ENCODE measurements around the gene TP53BP1.
"Not testable (repeated sequence)": the region's sequence is repeated elsewhere in the genome, so short reads cannot be mapped to it uniquely, and the experiment has no call there.

TP53BP1 gene, protein sequence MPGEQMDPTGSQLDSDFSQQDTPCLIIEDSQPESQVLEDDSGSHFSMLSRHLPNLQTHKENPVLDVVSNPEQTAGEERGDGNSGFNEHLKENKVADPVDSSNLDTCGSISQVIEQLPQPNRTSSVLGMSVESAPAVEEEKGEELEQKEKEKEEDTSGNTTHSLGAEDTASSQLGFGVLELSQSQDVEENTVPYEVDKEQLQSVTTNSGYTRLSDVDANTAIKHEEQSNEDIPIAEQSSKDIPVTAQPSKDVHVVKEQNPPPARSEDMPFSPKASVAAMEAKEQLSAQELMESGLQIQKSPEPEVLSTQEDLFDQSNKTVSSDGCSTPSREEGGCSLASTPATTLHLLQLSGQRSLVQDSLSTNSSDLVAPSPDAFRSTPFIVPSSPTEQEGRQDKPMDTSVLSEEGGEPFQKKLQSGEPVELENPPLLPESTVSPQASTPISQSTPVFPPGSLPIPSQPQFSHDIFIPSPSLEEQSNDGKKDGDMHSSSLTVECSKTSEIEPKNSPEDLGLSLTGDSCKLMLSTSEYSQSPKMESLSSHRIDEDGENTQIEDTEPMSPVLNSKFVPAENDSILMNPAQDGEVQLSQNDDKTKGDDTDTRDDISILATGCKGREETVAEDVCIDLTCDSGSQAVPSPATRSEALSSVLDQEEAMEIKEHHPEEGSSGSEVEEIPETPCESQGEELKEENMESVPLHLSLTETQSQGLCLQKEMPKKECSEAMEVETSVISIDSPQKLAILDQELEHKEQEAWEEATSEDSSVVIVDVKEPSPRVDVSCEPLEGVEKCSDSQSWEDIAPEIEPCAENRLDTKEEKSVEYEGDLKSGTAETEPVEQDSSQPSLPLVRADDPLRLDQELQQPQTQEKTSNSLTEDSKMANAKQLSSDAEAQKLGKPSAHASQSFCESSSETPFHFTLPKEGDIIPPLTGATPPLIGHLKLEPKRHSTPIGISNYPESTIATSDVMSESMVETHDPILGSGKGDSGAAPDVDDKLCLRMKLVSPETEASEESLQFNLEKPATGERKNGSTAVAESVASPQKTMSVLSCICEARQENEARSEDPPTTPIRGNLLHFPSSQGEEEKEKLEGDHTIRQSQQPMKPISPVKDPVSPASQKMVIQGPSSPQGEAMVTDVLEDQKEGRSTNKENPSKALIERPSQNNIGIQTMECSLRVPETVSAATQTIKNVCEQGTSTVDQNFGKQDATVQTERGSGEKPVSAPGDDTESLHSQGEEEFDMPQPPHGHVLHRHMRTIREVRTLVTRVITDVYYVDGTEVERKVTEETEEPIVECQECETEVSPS (N-terminal part only)

DNA sequence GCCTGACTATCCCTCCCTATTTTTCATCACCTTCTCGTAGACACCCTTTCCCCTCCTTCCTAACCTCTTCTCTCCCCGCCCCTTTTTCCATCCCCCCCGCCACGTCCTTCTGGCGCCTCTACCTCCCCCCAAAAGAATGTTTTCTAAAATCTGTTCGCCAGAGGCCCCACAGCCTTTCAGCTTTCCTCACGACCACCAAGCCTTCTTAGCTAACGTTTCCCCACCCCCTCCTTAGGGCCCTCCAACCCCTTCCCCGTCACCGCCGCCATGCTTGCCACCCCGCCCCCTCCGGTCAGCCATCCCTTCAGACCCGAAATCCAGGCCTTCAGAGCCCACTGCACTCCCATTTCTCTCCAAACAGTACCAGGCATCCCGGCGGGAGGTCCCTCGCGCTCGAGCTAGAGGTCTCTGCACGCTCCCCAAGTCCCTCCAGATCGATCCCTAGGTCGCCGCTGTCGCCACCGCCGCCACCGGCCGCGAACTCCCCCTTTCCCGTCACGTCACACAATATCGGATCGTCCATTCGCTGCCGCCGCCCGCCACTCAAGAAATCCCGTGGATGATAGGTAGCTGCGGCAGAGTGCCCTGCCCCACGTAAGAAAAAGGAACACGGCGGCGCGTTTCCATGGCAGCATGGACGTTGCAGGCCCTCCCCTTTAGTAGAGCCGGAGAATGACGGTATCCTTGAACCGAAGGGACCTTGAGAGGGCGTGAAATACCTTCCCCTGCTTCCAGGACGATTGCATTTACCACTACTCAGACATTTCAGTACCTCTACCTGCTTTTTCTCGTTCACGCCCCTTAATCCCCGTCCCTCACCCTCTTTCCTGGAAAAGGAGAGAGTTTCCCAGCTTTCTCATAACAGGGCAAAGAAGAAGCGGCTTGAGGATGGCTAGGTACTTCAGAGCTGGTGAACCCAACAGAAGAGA, at the start of gene TP53BP1:
Gene TP53BP1 (minus strand): TSS at position 484 of the 929 bp plus-strand sequence. CDS start 113 bp downstream, at position 371.
- H3K27ac ChIP-seq: peak within 1 kb of the TSS; percentile 68
- TF ChIP-seq ZFX (IDR thresholded peaks at IDR 0.05): no peak
- TF ChIP-seq, protein P1, sequence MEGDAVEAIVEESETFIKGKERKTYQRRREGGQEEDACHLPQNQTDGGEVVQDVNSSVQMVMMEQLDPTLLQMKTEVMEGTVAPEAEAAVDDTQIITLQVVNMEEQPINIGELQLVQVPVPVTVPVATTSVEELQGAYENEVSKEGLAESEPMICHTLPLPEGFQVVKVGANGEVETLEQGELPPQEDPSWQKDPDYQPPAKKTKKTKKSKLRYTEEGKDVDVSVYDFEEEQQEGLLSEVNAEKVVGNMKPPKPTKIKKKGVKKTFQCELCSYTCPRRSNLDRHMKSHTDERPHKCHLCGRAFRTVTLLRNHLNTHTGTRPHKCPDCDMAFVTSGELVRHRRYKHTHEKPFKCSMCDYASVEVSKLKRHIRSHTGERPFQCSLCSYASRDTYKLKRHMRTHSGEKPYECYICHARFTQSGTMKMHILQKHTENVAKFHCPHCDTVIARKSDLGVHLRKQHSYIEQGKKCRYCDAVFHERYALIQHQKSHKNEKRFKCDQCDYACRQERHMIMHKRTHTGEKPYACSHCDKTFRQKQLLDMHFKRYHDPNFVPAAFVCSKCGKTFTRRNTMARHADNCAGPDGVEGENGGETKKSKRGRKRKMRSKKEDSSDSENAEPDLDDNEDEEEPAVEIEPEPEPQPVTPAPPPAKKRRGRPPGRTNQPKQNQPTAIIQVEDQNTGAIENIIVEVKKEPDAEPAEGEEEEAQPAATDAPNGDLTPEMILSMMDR (conservative IDR thresholded peaks at IDR 0.05): no peak

DNA sequence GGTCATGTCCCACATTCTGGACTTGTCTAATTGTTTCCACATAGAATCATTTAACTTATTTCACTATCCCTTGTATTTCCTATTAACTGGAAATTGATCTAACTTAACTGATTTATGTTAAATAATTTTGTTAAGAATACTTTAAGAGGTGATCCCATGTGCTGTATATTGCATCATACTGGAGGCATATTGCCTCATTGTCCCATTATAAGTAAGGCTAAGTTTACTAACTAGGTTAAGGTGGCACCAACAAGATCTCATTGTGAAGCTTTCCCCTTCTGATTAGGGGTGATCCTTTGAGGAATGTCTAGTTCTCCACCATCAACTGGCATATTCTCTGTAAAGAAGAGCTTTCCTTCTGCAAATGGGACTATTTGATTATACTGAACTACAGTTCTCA, 48.8 kb upstream of the TP53BP1 start:
- H3K27ac ChIP-seq: no peak overlapping the region
- TF ChIP-seq, protein P1 (conservative IDR thresholded peaks at IDR 0.05): no peak
- TF ChIP-seq ZFX (IDR thresholded peaks at IDR 0.05): no peak

DNA sequence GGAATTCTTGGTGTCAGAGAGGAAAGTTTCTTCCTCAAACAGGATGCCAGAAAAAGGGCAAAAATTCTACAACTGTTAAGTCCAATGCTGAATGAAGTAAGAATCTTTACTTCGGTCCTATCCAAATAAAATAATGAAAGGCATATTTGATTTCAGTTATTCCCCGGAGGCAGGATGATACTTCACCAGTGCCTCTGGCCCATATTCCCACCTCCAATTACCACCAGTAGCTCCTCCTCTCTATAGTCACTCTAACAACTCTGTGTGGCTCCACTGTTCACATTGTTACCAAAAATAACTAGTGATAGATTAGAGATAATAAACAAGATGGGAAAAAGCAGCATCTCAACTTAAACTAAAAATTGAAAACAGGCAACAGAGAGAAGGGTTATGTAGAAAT, 45.1 kb upstream of the TP53BP1 start:
- H3K27ac ChIP-seq: no peak overlapping the region
- TF ChIP-seq, protein P1 (conservative IDR thresholded peaks at IDR 0.05): no peak
- no peak for TF ChIP-seq ZFX (IDR thresholded peaks at IDR 0.05)

DNA sequence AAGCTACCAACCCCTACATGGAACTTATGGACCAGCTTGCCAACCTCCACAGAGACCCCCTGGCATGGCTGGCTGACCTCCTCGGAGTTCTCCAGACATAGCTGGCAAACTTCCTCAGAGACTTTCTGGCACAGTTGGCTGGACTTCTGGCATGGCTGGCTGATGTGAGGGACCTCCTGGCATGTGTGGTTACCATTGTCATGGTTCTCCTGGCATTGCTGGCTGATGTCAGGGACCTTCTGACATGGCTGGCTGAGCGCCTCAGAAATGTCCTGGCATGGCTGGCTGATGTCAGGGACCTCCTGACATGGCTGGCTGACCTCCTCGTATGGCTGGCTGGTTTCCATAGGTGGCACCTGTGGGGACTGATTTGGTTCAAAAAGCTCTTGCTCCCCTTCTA, 41.9 kb upstream of the TP53BP1 start:
- H3K27ac ChIP-seq: no peak overlapping the region
- TF ChIP-seq, protein P1 (conservative IDR thresholded peaks at IDR 0.05): no peak
- no peak for TF ChIP-seq ZFX (IDR thresholded peaks at IDR 0.05)

DNA sequence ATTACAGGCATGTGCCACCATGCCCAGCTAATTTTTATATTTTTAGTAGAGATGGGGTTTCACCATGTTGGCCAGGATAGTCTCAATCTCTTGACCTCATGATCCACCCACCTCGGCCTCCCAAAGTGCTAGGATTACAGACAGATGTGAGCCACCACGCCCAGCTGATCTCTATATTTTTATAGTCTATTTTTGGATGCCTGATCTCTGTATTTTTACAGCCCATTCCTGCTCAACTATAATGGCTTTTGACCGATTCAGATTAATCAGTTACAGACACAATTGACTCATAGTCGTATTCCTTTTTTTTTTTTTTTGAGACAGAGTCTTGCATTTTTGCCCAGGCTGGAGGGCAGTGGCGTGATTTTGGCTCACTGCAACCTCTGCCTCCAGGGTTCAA, 39.9 kb upstream of the TP53BP1 start:
- H3K27ac ChIP-seq: not testable (repeated sequence)

DNA sequence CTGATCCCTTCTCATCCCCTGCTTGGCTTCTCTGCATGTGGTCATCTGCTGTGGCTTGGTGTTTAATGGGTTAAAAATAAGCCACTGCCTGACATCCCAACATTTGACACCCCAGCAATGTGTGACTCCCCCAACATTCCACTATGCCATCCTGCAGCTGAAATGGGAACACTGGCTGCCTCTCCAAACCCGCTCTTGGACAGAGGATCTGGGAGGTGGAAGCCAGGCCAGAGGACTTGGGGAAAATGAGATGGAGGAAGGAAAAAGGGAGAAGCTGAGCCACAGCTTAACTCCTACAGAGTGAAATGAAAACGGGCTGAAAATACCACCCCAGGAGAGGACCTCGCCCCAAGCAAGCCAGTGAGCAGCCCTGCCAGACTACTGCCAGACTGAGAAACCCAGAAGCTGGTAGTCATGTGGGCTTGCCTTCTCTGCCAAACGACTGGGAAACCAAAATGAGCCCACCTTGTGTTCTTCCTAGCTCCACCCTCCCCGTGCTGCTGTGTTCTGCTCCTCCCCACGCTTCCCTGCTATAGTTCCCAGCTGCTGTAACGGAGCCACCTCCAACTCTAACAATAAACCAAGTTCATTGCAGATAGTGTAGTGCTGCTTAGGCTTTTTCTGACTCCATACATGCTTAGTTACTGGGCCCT, 38.2 kb upstream of the TP53BP1 start:
- TF ChIP-seq ZFX (IDR thresholded peaks at IDR 0.05): no peak
- TF ChIP-seq, protein P1 (conservative IDR thresholded peaks at IDR 0.05): no peak
- no peak overlapping the region for H3K27ac ChIP-seq
